GM12878 (cell line): ENCODE data around the gene KMT2E. TPM values are rescaled to one million over a fixed set of nuclear protein-coding genes. Genes with fewer than 3 reads are reported as not detected.

Experiments used
- ATAC-seq: fragments of 200-7000 bp; cut with Tn5 transposase; 3 replicates; pipeline ENCODE4 v1.9.1; 2020; ENCODE audit warnings: mild to moderate bottlenecking, moderate library complexity
- BruUV-seq: library from RNA; stranded (reverse); fragments of 400-500 nt; replicated peaks from 2 replicates; lab custom pipeline; 2021; lab: Mats Ljungman, UMichigan
- CTCF ChIA-PET: fragments of 300-600 bp; sonication (Branson Sonifier 250); formaldehyde crosslinking; extraction: SDS; loops from one replicate; lab custom pipeline; 2021; ENCODE audit warnings: inconsistent platforms; lab: Yijun Ruan, JAX
- POLR2A ChIA-PET: fragments of 350-600 bp; formaldehyde crosslinking; extraction: SDS; loops from one replicate; lab custom pipeline; 2021; ENCODE audit warnings: inconsistent platforms; lab: Charles Lee
- RAD21 ChIA-PET: fragments of 300-600 bp; sonication (Branson Sonifier 250); formaldehyde crosslinking; loops from one replicate; lab custom pipeline; 2023; ENCODE audit warnings: antibody characterized with exemption; ENCODE audit not compliant: unreplicated experiment; lab: Charles Lee
- SMC1A ChIA-PET: fragments of 300-600 bp; sonication (Branson Sonifier 250); formaldehyde crosslinking; loops from one replicate; lab custom pipeline; 2023; ENCODE audit not compliant: unreplicated experiment, uncharacterized antibody; lab: Charles Lee
- DNase-seq: peaks from one replicate; pipeline ENCODE4 v3.0.0-alpha.2; 2011; ENCODE audit warnings: low read depth, low spot score
- FAIRE-seq: peaks from 3 replicates; lab custom pipeline; 2011; peaks lifted over from hg19 to GRCh38; lab: Jason Lieb, UNC
- H2AFZ ChIP-seq: 2 replicates; pipeline ENCODE4 v1.6.0; 2011; ENCODE audit warnings: low read depth, low read length, control low read depth; ENCODE audit not compliant: control insufficient read depth
- H3K27ac ChIP-seq: 2 replicates; pipeline ENCODE4 v1.5.1; 2011; ENCODE audit warnings: control low read depth; ENCODE audit not compliant: control insufficient read depth, insufficient read depth
- H3K27me3 ChIP-seq, 2 experiments: replicated peaks in 1 of 2; 2 replicates each; pipeline versions ENCODE4 v1.6.0 to v1.6.1; 2011; ENCODE audit warnings: low read length in 1 of 2; ENCODE audit not compliant: control insufficient read depth in 2 of 2, insufficient read depth in 2 of 2
- H3K36me3 ChIP-seq, 2 experiments: 2 replicates each; pipeline ENCODE4 v1.5.1; 2011; ENCODE audit warnings: low read length in 1 of 2; ENCODE audit not compliant: control insufficient read depth in 2 of 2, insufficient read depth in 2 of 2
- H3K4me1 ChIP-seq: 2 replicates; pipeline ENCODE4 v1.6.1; 2011; ENCODE audit warnings: mild to moderate bottlenecking, low read length, moderate library complexity, mixed read lengths; ENCODE audit not compliant: control insufficient read depth, insufficient read depth
- H3K4me2 ChIP-seq: 2 replicates; pipeline ENCODE4 v1.6.0; 2011; ENCODE audit warnings: control low read depth; ENCODE audit not compliant: control insufficient read depth, insufficient read depth
- H3K4me3 ChIP-seq: fragments of 200-600 bp; sonication (generic); 2 replicates; pipeline ENCODE4 v1.5.1; 2016
- H3K79me2 ChIP-seq: 2 replicates; pipeline ENCODE4 v1.6.0; 2011; ENCODE audit warnings: low read length; ENCODE audit not compliant: control insufficient read depth, insufficient read depth
- H3K9ac ChIP-seq: 2 replicates; pipeline ENCODE4 v1.8.0; 2011; ENCODE audit warnings: low read length, control low read depth, mixed read lengths; ENCODE audit not compliant: control insufficient read depth, insufficient read depth
- H3K9me3 ChIP-seq: replicated peaks from 3 replicates; pipeline ENCODE4 v1.5.1; 2011; ENCODE audit warnings: mild to moderate bottlenecking, low read length; ENCODE audit not compliant: control insufficient read depth, insufficient read depth
- H4K20me1 ChIP-seq: 2 replicates; pipeline ENCODE4 v1.6.0; 2011; ENCODE audit not compliant: control insufficient read depth, insufficient read depth
- ATF7 ChIP-seq: fragments of 450-650 bp; IDR thresholded peaks from 2 replicates; pipeline ENCODE4 v1.6.1; 2016; ENCODE audit warnings: low read depth, mild to moderate bottlenecking
- CREB1 ChIP-seq: IDR thresholded peaks from 2 replicates; pipeline ENCODE4 v1.6.1; 2012; ENCODE audit warnings: low read depth, mild to moderate bottlenecking, inconsistent platforms
- JUND ChIP-seq: IDR thresholded peaks from 2 replicates; pipeline ENCODE4 v1.6.1; 2012; ENCODE audit warnings: low read depth, mild to moderate bottlenecking, low read length, improper control_type of control experiment, moderate library complexity
- MTA2 ChIP-seq: fragments of 450-650 bp; IDR thresholded peaks from 2 replicates; pipeline ENCODE4 v1.6.1; 2016; ENCODE audit warnings: low read depth, mild to moderate bottlenecking, moderate library complexity
- PKNOX1 ChIP-seq: fragments of 450-650 bp; IDR thresholded peaks from 2 replicates; pipeline ENCODE4 v1.6.1; 2016; ENCODE audit warnings: mild to moderate bottlenecking
- POLR2AphosphoS2 ChIP-seq: IDR thresholded peaks from 2 replicates; pipeline ENCODE4 v1.6.1; 2011; ENCODE audit warnings: low read depth, mild to moderate bottlenecking, low read length, improper control_type of control experiment, moderate library complexity
- SREBF2 ChIP-seq: IDR thresholded peaks from 2 replicates; pipeline ENCODE4 v1.6.1; 2012; ENCODE audit warnings: mild to moderate bottlenecking, low read length
- WRNIP1 ChIP-seq: IDR thresholded peaks from 2 replicates; pipeline ENCODE4 v1.6.1; 2011; ENCODE audit warnings: low read depth, low read length, improper control_type of control experiment, borderline replicate concordance
- ZNF24 ChIP-seq: fragments of 450-650 bp; IDR thresholded peaks from 2 replicates; pipeline ENCODE4 v1.6.1; 2017; ENCODE audit warnings: antibody characterized with exemption, mild to moderate bottlenecking
- WGBS: methylation state at CpG from one replicate; pipeline ENCODE4 v1.1.6; 2016; ENCODE audit warnings: low lambda C conversion rate; ENCODE audit not compliant: insufficient replicate concordance, insufficient coverage; ENCODE audit errors: missing lambda C conversion rate; 5-methylcytosine and 5-hydroxymethylcytosine counted together
- in situ Hi-C: fragments of 300-500 bp; cut with MboI; formaldehyde crosslinking; loops from 9 replicates; pipeline ENCODE4 v1.14.3; 2018; ENCODE audit warnings: mixed read lengths
- intact Hi-C: fragments of 100-400 bp; cut with micrococcal nuclease; formaldehyde crosslinking; loops from one replicate; pipeline ENCODE4 v1.14.2; 2022; ENCODE audit not compliant: unreplicated experiment
- polyA plus RNA-seq, 11 experiments: library from polyadenylated mRNA; depleted of rRNA in 4 of 11; unstranded in 6 of 11; stranded (reverse) in 5 of 11; fragments of >200 nt; fragmentation: Nextera tagmentation in 4 of 11; fragmentation: Illumina TruSeq in 1 of 11; extraction: Ambion mirVana in 4 of 11; extraction: Trizol in 1 of 11; gene quantifications; 1 replicate in 1 of 11; 2 replicates in 10 of 11; pipeline versions ENCODE4 v1.2.1 to v1.2.3, GENCODE V29; 2011 to 2016; ENCODE audit warnings: inconsistent platforms in 2 of 11, missing spikeins in 2 of 11, low read depth in 1 of 11
- total RNA-seq, 4 experiments: library from RNA; depleted of rRNA in 3 of 4; stranded (reverse); fragments of >200 nt in 3 of 4; fragmentation: Illumina TruSeq in 1 of 4; extraction: Trizol in 1 of 4; gene quantifications; 2 replicates each; pipeline versions ENCODE4 v1.2.1 to v1.2.3, GENCODE V29; 2013 to 2021

The KMT2E gene
- total and polyA plus RNA-seq, 10 of the 15 experiments (the other 5 are each of a cell fraction or from before 2014, with no cell fraction given), result 13.2 to 68.1 (median 34.1) TPM

GRCh38 chr7:105102557-105103352, 88.8 kb downstream of the KMT2E start:
- DNase-seq, result no peak
- no peaks in the 10 kb centered on the region for H3K27me3 ChIP-seq
- TSS peak; percentile 2 for BruUV-seq
- FAIRE-seq, result no peak
- no peaks in the 10 kb centered on the region for H3K9me3 ChIP-seq
- POLR2A ChIA-PET, result no interaction called here
- WGBS, result 99% methylated on average over 4 of the region's 4 CpGs
- no peak overlapping the region for H3K9ac ChIP-seq
- no peak overlapping the region for H3K4me3 ChIP-seq
- peak; percentile 28 for ATAC-seq
- RAD21 ChIA-PET, result interaction anchor here (0.7 to 5.5 kb wide), 3 partner anchors 17 to 1171 kb away, joined by 3 to 44 read pairs (median 3); no protein-coding TSS in a partner anchor
- no peak overlapping the region for H3K27ac ChIP-seq
- H3K4me1 ChIP-seq, result peaks cover 26% of the 10 kb centered on the region; the same call in 1 of the 2 replicates
- in situ Hi-C loops, result no loop called here
- H3K36me3 ChIP-seq, result peaks cover 7 to 29% of the 10 kb centered on the region in 2 experiments
- no peak overlapping the region for H2AFZ ChIP-seq
- intact Hi-C loops, result loop anchor here (5.0 kb wide), 2 partner anchors 120 to 180 kb away; no protein-coding TSS in a partner anchor
- no peak overlapping the region for H3K4me2 ChIP-seq
- SMC1A ChIA-PET, result interaction anchor here (1.0 to 1.8 kb wide), 3 partner anchors 27 to 119 kb away, joined by 3 to 6 read pairs (median 4); no protein-coding TSS in a partner anchor
- H3K79me2 ChIP-seq, result no peaks in the 10 kb centered on the region; the same call in none of the 2 replicates
- TF ChIP-seq ZNF24 (0 out of 2 replicates have a peak, but pooled peaks have one; percentile 12), CREB1 (no peak), POLR2AphosphoS2 (no peak), WRNIP1 (no peak), JUND (no peak), ATF7 (peak; percentile 75), MTA2 (no peak), PKNOX1 (no peak), SREBF2 (no peak)
- no peaks in the 10 kb centered on the region for H4K20me1 ChIP-seq
- CTCF ChIA-PET, result interaction anchor here (1.4 kb wide), 1 partner anchor 121 kb away, joined by 8 read pairs; no protein-coding TSS in a partner anchor
